ENCODE results near the gene ZNF681. TPM values are rescaled to one million over a fixed set of nuclear protein-coding genes. Genes with fewer than 3 reads are reported as not detected.

The ZNF681 gene
- total and polyA plus RNA-seq, 2 of the 13 experiments (the other 11 are each of a cell fraction or from before 2014, with no cell fraction given) = not detected

GRCh38 chr19:23764781-23765180 lies 6.1 kb upstream of the ZNF681 start:
- Histone ChIP-seq H3K4me2 (ENCODE audit: low read depth, low read length) (no peak overlapping the region), H2AFZ (ENCODE audit: low read length) (no peak overlapping the region), H4K20me1 (ENCODE audit: insufficient read depth, low read length) (no peaks in the 10 kb centered on the region), H3K4me1 (ENCODE audit: insufficient read depth, low read length) (no peaks in the 10 kb centered on the region), H3K9ac (ENCODE audit: insufficient read depth, low read depth, low read length) (no peak overlapping the region), H3K27ac (ENCODE audit: extremely low read length, insufficient read depth, low read length) (no peak overlapping the region), H3K79me2 (ENCODE audit: insufficient read depth, low read length) (no peaks in the 10 kb centered on the region), H3K36me3 (replicated peaks in 1 of 2; ENCODE audit: control insufficient read depth in 1 of 2, insufficient read depth in 2 of 2, low read length in 2 of 2) (no peaks in the 10 kb centered on the region), H3K4me3 (replicated peaks in 1 of 3; ENCODE audit: insufficient read depth in 1 of 3, low read depth in 2 of 3, low read length in 3 of 3) (no peak overlapping the region), H3K27me3 (ENCODE audit: control insufficient read depth in 1 of 2, insufficient read depth in 2 of 2, low read length in 2 of 2) (no peaks in the 10 kb centered on the region), H3K9me3 (ENCODE audit: low read length) (peaks cover 77% of the 10 kb centered on the region)
- intact Hi-C loops (cut with micrococcal nuclease; ENCODE audit: unreplicated experiment) (no loop called here), in situ Hi-C loops (cut with HindIII; ENCODE audit: extremely low pct_ligation_motif_present, low pct_unique_long_range_greater_than_20kb) (no loop called here)
- ChIA-PET CTCF (ENCODE audit: low intra/inter-chr PET ratio, low total read pairs) (no interaction called here), POLR2A (no interaction called here)
- WGBS (ENCODE audit: low lambda C conversion rate) = 18% methylated on average over 3 of the region's 3 CpGs
- DNase-seq (ENCODE audit: low spot score) = no peak
- FAIRE-seq = no peak
- BruUV-seq (replicated peaks) = no TSS peak
- TF ChIP-seq ZFP36L2 (CRISPR knock-in tag; IDR thresholded peaks at IDR 0.05) = no peak
- no peak for TF ChIP-seq GTF2F1 (IDR thresholded peaks at IDR 0.05; ENCODE audit: low read length)
- no peak for TF ChIP-seq SIN3A (IDR thresholded peaks at IDR 0.05; ENCODE audit: borderline replicate concordance, low read depth, low read length)
- no peak for TF ChIP-seq SRF (IDR thresholded peaks at IDR 0.05; ENCODE audit: low read depth, low read length)
- TF ChIP-seq, protein P1, sequence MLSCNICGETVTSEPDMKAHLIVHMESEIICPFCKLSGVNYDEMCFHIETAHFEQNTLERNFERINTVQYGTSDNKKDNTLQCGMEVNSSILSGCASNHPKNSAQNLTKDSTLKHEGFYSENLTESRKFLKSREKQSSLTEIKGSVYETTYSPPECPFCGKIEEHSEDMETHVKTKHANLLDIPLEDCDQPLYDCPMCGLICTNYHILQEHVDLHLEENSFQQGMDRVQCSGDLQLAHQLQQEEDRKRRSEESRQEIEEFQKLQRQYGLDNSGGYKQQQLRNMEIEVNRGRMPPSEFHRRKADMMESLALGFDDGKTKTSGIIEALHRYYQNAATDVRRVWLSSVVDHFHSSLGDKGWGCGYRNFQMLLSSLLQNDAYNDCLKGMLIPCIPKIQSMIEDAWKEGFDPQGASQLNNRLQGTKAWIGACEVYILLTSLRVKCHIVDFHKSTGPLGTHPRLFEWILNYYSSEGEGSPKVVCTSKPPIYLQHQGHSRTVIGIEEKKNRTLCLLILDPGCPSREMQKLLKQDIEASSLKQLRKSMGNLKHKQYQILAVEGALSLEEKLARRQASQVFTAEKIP (CRISPR knock-in tag; IDR thresholded peaks at IDR 0.05; ENCODE audit: borderline replicate concordance) = no peak
- no peak for TF ChIP-seq ZNF589 (CRISPR knock-in tag; conservative IDR thresholded peaks at IDR 0.05)
- no peak for TF ChIP-seq ZNF576 (CRISPR knock-in tag; IDR thresholded peaks at IDR 0.05)
- no peak for TF ChIP-seq GZF1 (CRISPR knock-in tag; IDR thresholded peaks at IDR 0.05)
- ATAC-seq = no peak
